Measurements from ENCODE around the gene CYP4F8. TPM values are rescaled to one million over a fixed set of nuclear protein-coding genes. Genes with fewer than 3 reads are reported as not detected.

Gene CYP4F8
- total and polyA plus RNA-seq, 9 of the 15 experiments (the other 6 are each of a cell fraction or from before 2014, with no cell fraction given) = not detected

- no peak for FAIRE-seq
- no peak within 1 kb of the TSS for H2AFZ ChIP-seq (ENCODE audit: low read depth, low read length)
- peak; percentile 96 for ATAC-seq
- WGBS (ENCODE audit: insufficient coverage, low coverage, missing lambda C conversion rate) = 0% methylated on average over 5 of the region's 6 CpGs
- no peak within 1 kb of the TSS for H3K27ac ChIP-seq (ENCODE audit: extremely low read depth, low read depth, low read length)
- no TSS peak for BruUV-seq (replicated peaks)
- intact Hi-C loops (cut with micrococcal nuclease) (no loop called here), in situ Hi-C loops (cut with MboI) (no loop called here)
- CTCF ChIA-PET (ENCODE audit: low intra/inter-chr PET ratio) = no interaction called here
- POLR2A ChIA-PET = interaction anchor here (1.2 kb wide), 1 partner anchor 10 kb away, joined by 5 read pairs; no protein-coding TSS in a partner anchor
- H3K9me3 ChIP-seq (replicated peaks; ENCODE audit: control insufficient read depth, insufficient read depth, low read depth, low read length) = no peaks in the 10 kb centered on the region
- peaks cover 0 to 7% of the 10 kb centered on the region in 2 experiments; a peak in 2 of 5 replicates for H3K4me1 ChIP-seq (replicated peaks in 1 of 2; ENCODE audit: control insufficient read depth in 2 of 2, insufficient read depth in 2 of 2, low read length in 2 of 2)
- H4K20me1 ChIP-seq (replicated peaks; ENCODE audit: control insufficient read depth, insufficient read depth, low read length) = 0 out of 2 replicates have a peak, but pooled peaks cover 3% of the 10 kb centered on the region
- H3K36me3 ChIP-seq (ENCODE audit: control insufficient read depth, insufficient read depth, low read length) = no peaks in the 10 kb centered on the region
- H3K9ac ChIP-seq (ENCODE audit: insufficient read depth in 1 of 2, low read depth in 2 of 2, low read length in 2 of 2) = no peak within 1 kb of the TSS
- no peak within 1 kb of the TSS for H3K4me3 ChIP-seq
- no peaks in the 10 kb centered on the region for H3K27me3 ChIP-seq (ENCODE audit: control insufficient read depth in 2 of 2, insufficient read depth in 2 of 2, low read length in 2 of 2)
- H3K79me2 ChIP-seq (ENCODE audit: control insufficient read depth, insufficient read depth, low read length) = no peaks in the 10 kb centered on the region
- no peaks in the 10 kb centered on the region for H3K9me1 ChIP-seq (ENCODE audit: control insufficient read depth, insufficient read depth, low read length)
- H3K4me2 ChIP-seq (ENCODE audit: insufficient read depth, low read length) = no peak within 1 kb of the TSS
- peak; percentile 40 to 62 (median 58) for DNase-seq (ENCODE audit: extremely low read depth in 1 of 4, low spot score in 3 of 4)
- TF ChIP-seq KDM2B (CRISPR knock-in tag; IDR thresholded peaks at IDR 0.05) (no peak), TRIM24 (IDR thresholded peaks at IDR 0.05) (no peak), NFYB (IDR thresholded peaks at IDR 0.05; ENCODE audit: extremely low read depth, insufficient read length) (peak; percentile 45), ZNF609 (CRISPR knock-in tag; IDR thresholded peaks at IDR 0.05; ENCODE audit: borderline replicate concordance) (no peak), PYGO2 (tag; IDR thresholded peaks at IDR 0.05) (no peak), ZKSCAN1 (IDR thresholded peaks at IDR 0.05; ENCODE audit: low read depth, low read length) (peak; percentile 89), CLOCK (CRISPR knock-in tag; IDR thresholded peaks at IDR 0.05; ENCODE audit: borderline replicate concordance) (no peak), ZSCAN29 (IDR thresholded peaks at IDR 0.05) (no peak), CHCHD3 (CRISPR knock-in tag; IDR thresholded peaks at IDR 0.05) (no peak), ETV6 (IDR thresholded peaks at IDR 0.05; ENCODE audit: borderline replicate concordance in 1 of 2, low read depth in 2 of 2, low read length in 1 of 2) (no peak), ETV6 (CRISPR knock-in tag; IDR thresholded peaks at IDR 0.05; ENCODE audit: borderline replicate concordance) (no peak), NFIC (IDR thresholded peaks at IDR 0.05) (peak; percentile 82), CTCFL (IDR thresholded peaks at IDR 0.05; ENCODE audit: borderline replicate concordance, insufficient read depth, low read depth, low read length, poor library complexity, severe bottlenecking) (no peak)
These were observed 57.7 kb downstream of the CYP4F8 start, which contains the start of gene CYP4F12 for GRCh38 chr19:15672580-15673175. Gene CYP4F12, plus strand, starts transcription at chr19:15673087. Its CDS starts 443 bp downstream, at chr19:15673530.
